KMS-11 (cell line): ENCODE data around the gene RGS10.

Source experiments
- H2AFZ ChIP-seq: fragments of 200-600 bp; sonication (generic); 2 replicates; pipeline ENCODE4 v1.6.1; 2016; ENCODE audit warnings: antibody characterized with exemption, mixed run types, low read depth
- H3K27ac ChIP-seq: fragments of 200-600 bp; sonication (generic); 2 replicates; pipeline ENCODE4 v1.6.1; 2016; ENCODE audit warnings: mild to moderate bottlenecking, mixed run types
- H3K27me3 ChIP-seq: fragments of 200-600 bp; sonication (generic); 2 replicates; pipeline ENCODE4 v1.6.1; 2017; ENCODE audit warnings: mild to moderate bottlenecking, low read depth, mixed run types, moderate library complexity; ENCODE audit not compliant: insufficient read depth
- H3K36me3 ChIP-seq: fragments of 200-600 bp; sonication (generic); 2 replicates; pipeline ENCODE4 v1.6.1; 2017; ENCODE audit warnings: mild to moderate bottlenecking, mixed run types; ENCODE audit not compliant: insufficient read depth
- H3K4me1 ChIP-seq: fragments of 200-600 bp; sonication (generic); 2 replicates; pipeline ENCODE4 v1.6.1; 2016; ENCODE audit warnings: mild to moderate bottlenecking, low read depth, mixed run types; ENCODE audit not compliant: poor library complexity, severe bottlenecking
- H3K4me2 ChIP-seq: fragments of 200-600 bp; sonication (generic); 2 replicates; pipeline ENCODE4 v1.7.0; 2016; ENCODE audit warnings: mild to moderate bottlenecking, mixed run types
- H3K4me3 ChIP-seq: fragments of 200-600 bp; sonication (generic); IDR thresholded peaks from 2 replicates; pipeline ENCODE4 v1.6.1; 2017; ENCODE audit warnings: low read depth, low read length, mixed read lengths; ENCODE audit not compliant: insufficient read depth
- H3K79me2 ChIP-seq: fragments of 200-600 bp; sonication (generic); 2 replicates; pipeline ENCODE4 v1.6.1; 2016; ENCODE audit warnings: low read depth, mixed run types; ENCODE audit not compliant: insufficient read depth
- H3K9ac ChIP-seq: fragments of 200-600 bp; sonication (generic); 2 replicates; pipeline ENCODE4 v1.6.1; 2016; ENCODE audit warnings: mild to moderate bottlenecking, mixed run types
- H4K20me1 ChIP-seq: fragments of 200-600 bp; sonication (generic); 2 replicates; pipeline ENCODE4 v1.6.1; 2016; ENCODE audit warnings: mild to moderate bottlenecking, mixed run types; ENCODE audit not compliant: insufficient read depth
- CTCF ChIP-seq: fragments of 200-600 bp; sonication (generic); conservative IDR thresholded peaks from 2 replicates; pipeline ENCODE4 v1.6.1; 2017; ENCODE audit warnings: low read depth, mild to moderate bottlenecking, antibody characterized with exemption, low read length, moderate library complexity, mixed read lengths

The RGS10 gene

DNA sequence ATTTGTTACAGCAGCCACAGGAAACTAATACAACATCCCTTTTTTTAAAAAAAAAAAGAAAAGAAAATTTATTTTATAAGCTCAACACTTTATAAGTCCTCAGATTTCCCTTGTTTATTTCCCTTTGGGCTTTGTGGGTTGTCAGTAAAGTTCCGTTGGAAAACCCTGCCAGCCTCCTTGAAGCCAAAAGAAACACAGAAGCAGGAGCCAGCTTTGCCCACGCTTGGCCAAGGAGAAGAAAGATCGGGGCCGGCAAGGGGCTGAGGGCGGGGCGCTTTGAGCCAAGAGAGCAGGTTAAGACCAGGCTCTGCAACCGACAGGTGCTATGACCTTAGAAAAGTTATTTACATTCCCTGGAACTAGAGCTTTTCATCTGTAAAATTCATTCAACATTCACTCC lies 72.7 kb downstream of the RGS10 start:
- H3K4me2 ChIP-seq: no peak overlapping the region

DNA sequence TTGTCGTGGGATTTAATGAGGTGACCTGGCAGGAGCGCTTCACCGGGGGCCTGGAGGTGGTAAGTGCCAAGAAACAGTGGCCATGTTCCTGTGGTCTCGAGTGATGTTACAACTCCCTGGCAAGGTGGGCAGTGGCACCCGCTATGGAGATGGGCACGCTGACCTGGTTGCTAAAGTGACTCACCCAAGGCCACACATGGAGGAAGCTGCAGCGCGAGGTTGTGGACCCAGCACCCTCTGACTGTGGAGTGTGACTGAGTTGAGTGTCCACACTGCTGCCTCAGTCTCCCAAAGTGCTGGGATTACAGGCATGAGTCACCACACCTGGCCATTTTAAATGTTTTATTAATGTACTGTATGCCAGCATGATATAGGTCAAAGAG lies 73.2 kb downstream of the RGS10 start:
- Histone ChIP-seq H3K4me1 (no peaks in the 10 kb centered on the region), H3K27me3 (no peaks in the 10 kb centered on the region), H4K20me1 (no peaks in the 10 kb centered on the region), H3K4me2 (no peak overlapping the region), H3K79me2 (no peaks in the 10 kb centered on the region), H3K4me3 (no peak overlapping the region), H3K9ac (no peak overlapping the region), H3K27ac (no peak overlapping the region), H3K36me3 (no peaks in the 10 kb centered on the region), H2AFZ (no peak overlapping the region)
- no peak for TF ChIP-seq CTCF

More for the DNA sequence above, 72.7 kb downstream of the RGS10 start:
- H3K4me3 ChIP-seq: no peak overlapping the region
- no peaks in the 10 kb centered on the region for H3K79me2 ChIP-seq
- H3K27me3 ChIP-seq: no peaks in the 10 kb centered on the region
- no peaks in the 10 kb centered on the region for H3K4me1 ChIP-seq
- no peak for TF ChIP-seq CTCF
- H3K9ac ChIP-seq: no peak overlapping the region
- H4K20me1 ChIP-seq: no peaks in the 10 kb centered on the region
- H3K27ac ChIP-seq: no peak overlapping the region
- no peaks in the 10 kb centered on the region for H3K36me3 ChIP-seq
- no peak overlapping the region for H2AFZ ChIP-seq

DNA sequence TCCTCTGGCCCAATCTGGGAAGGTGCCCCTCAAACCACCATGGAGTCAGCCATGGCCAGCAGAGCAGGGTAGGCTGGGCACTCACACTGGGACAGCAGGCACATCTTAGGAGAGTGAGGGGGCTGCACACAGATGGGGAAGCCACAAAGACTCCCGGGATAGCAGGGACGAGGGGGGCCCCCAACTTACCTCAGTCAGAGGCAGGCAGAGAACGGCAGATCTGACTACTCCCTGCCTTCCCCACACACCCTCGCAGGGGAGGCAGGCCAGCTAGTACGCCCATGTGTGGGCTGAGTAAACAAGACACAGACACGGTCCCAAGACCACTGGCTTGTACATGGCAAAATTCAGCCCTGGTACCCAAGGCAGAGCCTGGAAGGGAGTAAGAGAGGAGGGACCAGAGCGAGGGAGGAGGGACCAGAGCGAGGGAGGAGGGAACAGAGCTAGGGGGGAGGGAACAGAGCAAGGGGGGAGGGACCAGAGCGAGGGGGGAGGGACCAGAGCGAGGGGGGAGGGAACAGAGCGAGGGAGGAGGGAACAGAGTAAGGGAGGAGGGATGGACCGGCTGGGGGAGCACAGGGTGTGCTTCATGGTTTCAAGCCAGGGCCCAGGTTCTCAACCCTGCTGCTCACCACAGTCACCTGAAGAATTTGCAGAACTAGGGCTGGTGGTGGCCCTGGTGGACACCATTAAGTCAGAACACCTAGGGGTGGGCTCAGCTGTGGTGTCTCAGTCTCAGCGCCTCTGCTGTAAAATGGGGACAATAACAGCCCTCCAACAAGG lies 73.8 kb downstream of the RGS10 start:
- TF ChIP-seq CTCF: no peak
- no peaks in the 10 kb centered on the region for H3K79me2 ChIP-seq
- H3K4me3 ChIP-seq: no peak overlapping the region
- no peak overlapping the region for H3K9ac ChIP-seq
- no peaks in the 10 kb centered on the region for H3K36me3 ChIP-seq
- no peaks in the 10 kb centered on the region for H4K20me1 ChIP-seq
- no peaks in the 10 kb centered on the region for H3K27me3 ChIP-seq
- no peak overlapping the region for H3K27ac ChIP-seq
- H3K4me1 ChIP-seq: no peaks in the 10 kb centered on the region
- no peak overlapping the region for H3K4me2 ChIP-seq
- no peak overlapping the region for H2AFZ ChIP-seq

GRCh38 chr10:119466655-119467054 lies 75.9 kb downstream of the RGS10 start:
- Histone ChIP-seq H3K27me3 (no peaks in the 10 kb centered on the region), H3K36me3 (no peaks in the 10 kb centered on the region), H4K20me1 (no peaks in the 10 kb centered on the region), H3K9ac (no peak overlapping the region), H3K4me1 (no peaks in the 10 kb centered on the region), H3K27ac (no peak overlapping the region), H3K4me2 (no peak overlapping the region), H3K4me3 (no peak overlapping the region), H2AFZ (no peak overlapping the region), H3K79me2 (no peaks in the 10 kb centered on the region)
- TF ChIP-seq CTCF: no peak
